ENCODE results near the gene PXT1. TPM values are rescaled to one million over a fixed set of nuclear protein-coding genes. Genes with fewer than 3 reads are reported as not detected.

Gene PXT1
- total and polyA plus RNA-seq, 9 of the 15 experiments (the other 6 are each of a cell fraction or from before 2014, with no cell fraction given), result 0.09 to 0.11 (median 0.10) TPM; not detected in 5

GRCh38 chr6:36347621-36348020, 95.0 kb downstream of the PXT1 start (continued):
- TF ChIP-seq, protein P1, sequence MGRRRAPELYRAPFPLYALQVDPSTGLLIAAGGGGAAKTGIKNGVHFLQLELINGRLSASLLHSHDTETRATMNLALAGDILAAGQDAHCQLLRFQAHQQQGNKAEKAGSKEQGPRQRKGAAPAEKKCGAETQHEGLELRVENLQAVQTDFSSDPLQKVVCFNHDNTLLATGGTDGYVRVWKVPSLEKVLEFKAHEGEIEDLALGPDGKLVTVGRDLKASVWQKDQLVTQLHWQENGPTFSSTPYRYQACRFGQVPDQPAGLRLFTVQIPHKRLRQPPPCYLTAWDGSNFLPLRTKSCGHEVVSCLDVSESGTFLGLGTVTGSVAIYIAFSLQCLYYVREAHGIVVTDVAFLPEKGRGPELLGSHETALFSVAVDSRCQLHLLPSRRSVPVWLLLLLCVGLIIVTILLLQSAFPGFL (CRISPR knock-in tag; IDR thresholded peaks at IDR 0.05), result no peak
- TF ChIP-seq TRIM24 (IDR thresholded peaks at IDR 0.05), result peak; percentile 71 to 72
- no peak for TF ChIP-seq GTF2F1 (IDR thresholded peaks at IDR 0.05; ENCODE audit: low read depth, low read length)
- no peak for TF ChIP-seq NFXL1 (CRISPR knock-in tag; IDR thresholded peaks at IDR 0.05)
- peak; percentile 78 for TF ChIP-seq MTA2 (IDR thresholded peaks at IDR 0.05; ENCODE audit: low read depth)
- TF ChIP-seq ATF1 (CRISPR knock-in tag; IDR thresholded peaks at IDR 0.05), result no peak
- TF ChIP-seq ATF1 (tag; IDR thresholded peaks at IDR 0.05), result peak; percentile 50
- peak; percentile 82 for TF ChIP-seq PRDM10 (IDR thresholded peaks at IDR 0.05; ENCODE audit: partially characterized antibody)
- peak; percentile 87 for TF ChIP-seq SOX6 (IDR thresholded peaks at IDR 0.05)
- TF ChIP-seq, protein P2, sequence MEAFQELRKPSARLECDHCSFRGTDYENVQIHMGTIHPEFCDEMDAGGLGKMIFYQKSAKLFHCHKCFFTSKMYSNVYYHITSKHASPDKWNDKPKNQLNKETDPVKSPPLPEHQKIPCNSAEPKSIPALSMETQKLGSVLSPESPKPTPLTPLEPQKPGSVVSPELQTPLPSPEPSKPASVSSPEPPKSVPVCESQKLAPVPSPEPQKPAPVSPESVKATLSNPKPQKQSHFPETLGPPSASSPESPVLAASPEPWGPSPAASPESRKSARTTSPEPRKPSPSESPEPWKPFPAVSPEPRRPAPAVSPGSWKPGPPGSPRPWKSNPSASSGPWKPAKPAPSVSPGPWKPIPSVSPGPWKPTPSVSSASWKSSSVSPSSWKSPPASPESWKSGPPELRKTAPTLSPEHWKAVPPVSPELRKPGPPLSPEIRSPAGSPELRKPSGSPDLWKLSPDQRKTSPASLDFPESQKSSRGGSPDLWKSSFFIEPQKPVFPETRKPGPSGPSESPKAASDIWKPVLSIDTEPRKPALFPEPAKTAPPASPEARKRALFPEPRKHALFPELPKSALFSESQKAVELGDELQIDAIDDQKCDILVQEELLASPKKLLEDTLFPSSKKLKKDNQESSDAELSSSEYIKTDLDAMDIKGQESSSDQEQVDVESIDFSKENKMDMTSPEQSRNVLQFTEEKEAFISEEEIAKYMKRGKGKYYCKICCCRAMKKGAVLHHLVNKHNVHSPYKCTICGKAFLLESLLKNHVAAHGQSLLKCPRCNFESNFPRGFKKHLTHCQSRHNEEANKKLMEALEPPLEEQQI (IDR thresholded peaks at IDR 0.05), result no peak
- TF ChIP-seq, protein P3, sequence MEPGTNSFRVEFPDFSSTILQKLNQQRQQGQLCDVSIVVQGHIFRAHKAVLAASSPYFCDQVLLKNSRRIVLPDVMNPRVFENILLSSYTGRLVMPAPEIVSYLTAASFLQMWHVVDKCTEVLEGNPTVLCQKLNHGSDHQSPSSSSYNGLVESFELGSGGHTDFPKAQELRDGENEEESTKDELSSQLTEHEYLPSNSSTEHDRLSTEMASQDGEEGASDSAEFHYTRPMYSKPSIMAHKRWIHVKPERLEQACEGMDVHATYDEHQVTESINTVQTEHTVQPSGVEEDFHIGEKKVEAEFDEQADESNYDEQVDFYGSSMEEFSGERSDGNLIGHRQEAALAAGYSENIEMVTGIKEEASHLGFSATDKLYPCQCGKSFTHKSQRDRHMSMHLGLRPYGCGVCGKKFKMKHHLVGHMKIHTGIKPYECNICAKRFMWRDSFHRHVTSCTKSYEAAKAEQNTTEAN (CRISPR knock-in tag; IDR thresholded peaks at IDR 0.05), result no peak
- TF ChIP-seq RBM39 (optimal IDR thresholded peaks at IDR 0.05; ENCODE audit: low read depth, low read length), result no peak
- TF ChIP-seq FOXK1 (CRISPR knock-in tag; IDR thresholded peaks at IDR 0.05; ENCODE audit: borderline replicate concordance), result no peak
- TF ChIP-seq, protein P4, sequence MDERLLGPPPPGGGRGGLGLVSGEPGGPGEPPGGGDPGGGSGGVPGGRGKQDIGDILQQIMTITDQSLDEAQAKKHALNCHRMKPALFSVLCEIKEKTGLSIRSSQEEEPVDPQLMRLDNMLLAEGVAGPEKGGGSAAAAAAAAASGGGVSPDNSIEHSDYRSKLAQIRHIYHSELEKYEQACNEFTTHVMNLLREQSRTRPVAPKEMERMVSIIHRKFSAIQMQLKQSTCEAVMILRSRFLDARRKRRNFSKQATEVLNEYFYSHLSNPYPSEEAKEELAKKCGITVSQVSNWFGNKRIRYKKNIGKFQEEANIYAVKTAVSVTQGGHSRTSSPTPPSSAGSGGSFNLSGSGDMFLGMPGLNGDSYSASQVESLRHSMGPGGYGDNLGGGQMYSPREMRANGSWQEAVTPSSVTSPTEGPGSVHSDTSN (CRISPR knock-in tag; IDR thresholded peaks at IDR 0.05; ENCODE audit: low read depth), result no peak
- TF ChIP-seq, protein P4 (tag; conservative IDR thresholded peaks at IDR 0.05; ENCODE audit: low read depth), result peak; percentile 32; the same call in 1 of the 2 replicates
- TF ChIP-seq THRA (IDR thresholded peaks at IDR 0.05), result no peak
- TF ChIP-seq PCBP1 (IDR thresholded peaks at IDR 0.05; ENCODE audit: low read depth, low read length, poor library complexity, severe bottlenecking), result no peak
